Rectal smooth muscle tissue (tissue), 1 donor: ENCODE data around the gene JPH3.

Experiments used
- H3K27ac ChIP-seq: one replicate; pipeline ENCODE4 v1.7.0; 2013; ENCODE audit warnings: low read depth, low read length, inconsistent platforms
- H3K27me3 ChIP-seq: one replicate; pipeline ENCODE4 v1.7.0; 2013; ENCODE audit warnings: low read length; ENCODE audit not compliant: control insufficient read depth, insufficient read depth
- H3K36me3 ChIP-seq: one replicate; pipeline ENCODE4 v1.7.0; 2013; ENCODE audit warnings: low read length; ENCODE audit not compliant: control insufficient read depth, insufficient read depth
- H3K4me1 ChIP-seq: one replicate; pipeline ENCODE4 v1.7.0; 2013; ENCODE audit warnings: low read length; ENCODE audit not compliant: control insufficient read depth, insufficient read depth
- H3K4me3 ChIP-seq: one replicate; pipeline ENCODE4 v1.7.0; 2013; ENCODE audit warnings: low read length
- H3K9ac ChIP-seq: one replicate; pipeline ENCODE4 v1.7.0; 2013; ENCODE audit warnings: low read length

JPH3 gene

GRCh38 chr16:87744750-87745514, 142.6 kb downstream of the JPH3 start:
- peaks cover 26% of the 10 kb centered on the region for H3K36me3 ChIP-seq
- H3K4me1 ChIP-seq, result peaks cover 2% of the 10 kb centered on the region
- no peak overlapping the region for H3K9ac ChIP-seq
- no peak overlapping the region for H3K4me3 ChIP-seq
- H3K27ac ChIP-seq, result no peak overlapping the region
- no peaks in the 10 kb centered on the region for H3K27me3 ChIP-seq

DNA sequence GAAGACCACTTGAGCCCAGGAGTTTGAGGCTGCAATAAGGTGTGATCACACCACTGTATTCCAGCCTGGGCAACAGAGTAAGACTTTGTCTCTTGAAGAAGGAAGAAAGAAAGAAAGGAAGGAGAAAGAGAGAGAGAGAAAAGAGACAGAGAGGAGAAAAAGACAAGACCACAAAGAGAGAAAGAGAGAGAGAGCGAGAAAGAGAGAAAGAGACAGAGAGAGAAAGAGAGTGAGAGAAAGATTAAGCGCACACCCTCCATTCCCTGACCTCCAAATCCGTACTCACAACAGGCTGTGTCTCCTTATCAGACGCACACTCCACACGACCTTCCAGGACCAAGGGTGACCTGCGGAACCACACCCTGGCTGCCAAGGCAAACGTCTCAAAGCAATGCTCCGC, 143.9 kb downstream of the JPH3 start:
- Histone ChIP-seq H3K4me1 (peaks cover under 1% of the 10 kb centered on the region), H3K4me3 (no peak overlapping the region), H3K27me3 (no peaks in the 10 kb centered on the region), H3K9ac (no peak overlapping the region), H3K27ac (no peak overlapping the region), H3K36me3 (peaks cover 31% of the 10 kb centered on the region)
